Panc1 (cell line): ENCODE results near the gene TTBK1. TPM values are rescaled to one million over a fixed set of nuclear protein-coding genes. Genes with fewer than 3 reads are reported as not detected.

Experiments used
- ATAC-seq: fragments of 200-7000 bp; cut with Tn5 transposase; 2 replicates; pipeline ENCODE4 v1.9.1; 2020; ENCODE audit warnings: mild to moderate bottlenecking, moderate library complexity
- BruUV-seq: library from RNA; stranded (reverse); fragments of 400-500 nt; replicated peaks from 2 replicates; lab custom pipeline; 2021; lab: Mats Ljungman, UMichigan
- CTCF ChIA-PET: fragments of 300-600 bp; sonication (Branson Sonifier 250); formaldehyde crosslinking; loops from one replicate; lab custom pipeline; 2022; ENCODE audit warnings: antibody characterized with exemption; lab: Charles Lee
- POLR2A ChIA-PET: fragments of 300-600 bp; sonication (Branson Sonifier 250); formaldehyde crosslinking; loops from one replicate; lab custom pipeline; 2022; ENCODE audit warnings: antibody characterized with exemption; lab: Charles Lee
- DNase-seq: peaks from one replicate; pipeline ENCODE4 v3.0.0-alpha.2; 2010; ENCODE audit warnings: low read depth, low spot score
- H3K27ac ChIP-seq: 2 replicates; pipeline ENCODE4 v1.5.1; 2011; ENCODE audit warnings: mild to moderate bottlenecking, low read length, inconsistent platforms
- H3K27me3 ChIP-seq: fragments of 200-500 bp; sonication (Bioruptor generic); 2 replicates; pipeline ENCODE4 v1.6.0; 2014; ENCODE audit warnings: low read length, inconsistent platforms; ENCODE audit not compliant: control insufficient read depth, insufficient read depth
- H3K36me3 ChIP-seq: fragments of 200-500 bp; sonication (Bioruptor generic); 2 replicates; pipeline ENCODE4 v1.5.1; 2014; ENCODE audit warnings: inconsistent platforms, mild to moderate bottlenecking, low read length, moderate library complexity; ENCODE audit not compliant: control insufficient read depth, insufficient read depth
- H3K4me1 ChIP-seq: 2 replicates; pipeline ENCODE4 v1.5.1; 2011; ENCODE audit warnings: inconsistent platforms, mild to moderate bottlenecking, low read length, moderate library complexity; ENCODE audit not compliant: control insufficient read depth, insufficient read depth
- H3K4me3 ChIP-seq, 2 experiments: 2 replicates each; pipeline ENCODE4 v1.5.1; 2011 to 2012; ENCODE audit warnings: low read depth in 2 of 2, low read length in 2 of 2, mild to moderate bottlenecking in 2 of 2, inconsistent platforms in 1 of 2, moderate library complexity in 1 of 2
- H3K9me3 ChIP-seq: fragments of 200-500 bp; sonication (Bioruptor generic); 2 replicates; pipeline ENCODE4 v1.5.1; 2014; ENCODE audit warnings: low read depth, mild to moderate bottlenecking, inconsistent platforms, low read length, moderate library complexity; ENCODE audit not compliant: control insufficient read depth, insufficient read depth
- POLR2AphosphoS5 ChIP-seq: IDR thresholded peaks from 2 replicates; pipeline ENCODE4 v1.6.1; 2012; ENCODE audit warnings: mild to moderate bottlenecking, low read depth, low read length, moderate library complexity
- SIN3A ChIP-seq: IDR thresholded peaks from 2 replicates; pipeline ENCODE4 v1.6.1; 2012; ENCODE audit warnings: low read depth, mild to moderate bottlenecking, low read length, moderate library complexity, borderline replicate concordance; ENCODE audit not compliant: insufficient read depth
- TCF7L2 ChIP-seq: IDR thresholded peaks from 2 replicates; pipeline ENCODE4 v1.6.1; 2011; ENCODE audit warnings: mild to moderate bottlenecking, low read depth, low read length, inconsistent platforms
- in situ Hi-C: cut with HindIII; loops from 2 replicates; pipeline ENCODE4 v1.10.0; 2016; ENCODE audit warnings: low sequenced_read_pairs, low pct_unique_long_range_greater_than_20kb
- intact Hi-C: fragments of 100-400 bp; cut with micrococcal nuclease; formaldehyde crosslinking; loops from one replicate; pipeline ENCODE4 v1.10.0; 2022; ENCODE audit not compliant: unreplicated experiment
- total RNA-seq: library from RNA; stranded (reverse); gene quantifications from one replicate; pipeline ENCODE4 v1.2.1, GENCODE V29; 2021; ENCODE audit not compliant: unreplicated experiment
- TF ChIP-seq, protein P1 (sequence below): fragments of 450-650 bp; IDR thresholded peaks from 2 replicates; pipeline ENCODE4 v1.5.1; 2017; ENCODE audit warnings: mild to moderate bottlenecking
- TF ChIP-seq, protein P2 (sequence below), 2 experiments: IDR thresholded peaks; 2 replicates each; pipeline ENCODE4 v1.6.1; 2011 to 2012; ENCODE audit warnings: low read depth in 2 of 2, control low read depth in 1 of 2, low read length in 1 of 2, mild to moderate bottlenecking in 1 of 2, moderate library complexity in 1 of 2; ENCODE audit not compliant: insufficient read depth in 1 of 2

TTBK1 gene
- total RNA-seq, 1 experiment from 2014 or later, result 0.10 TPM

DNA sequence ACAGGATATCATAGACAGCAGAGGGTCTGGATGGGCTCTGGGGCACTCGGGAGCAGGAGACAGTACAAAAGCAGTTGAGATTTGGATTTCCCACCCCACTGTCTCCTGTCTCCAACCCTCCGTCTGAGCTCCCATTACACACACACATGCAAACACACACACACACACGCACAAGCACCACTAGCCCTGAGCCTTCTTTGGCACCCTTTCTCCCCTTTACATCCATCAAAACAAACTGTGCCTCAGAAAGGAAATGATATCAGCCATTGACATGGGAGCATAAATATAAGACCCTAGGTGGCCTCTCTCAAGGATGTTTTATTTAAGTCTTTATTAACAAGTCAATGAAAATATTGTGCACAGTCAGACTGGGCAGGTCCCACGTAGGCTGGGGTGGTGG is 17.5 kb downstream of the TTBK1 start:
- ChIA-PET POLR2A (no interaction called here), CTCF (no interaction called here)
- intact Hi-C loops (no loop called here), in situ Hi-C loops (no loop called here)
- no TSS peak for BruUV-seq
- TF ChIP-seq TCF7L2 (no peak), POLR2AphosphoS5 (no peak), SIN3A (no peak)
- TF ChIP-seq, protein P1, sequence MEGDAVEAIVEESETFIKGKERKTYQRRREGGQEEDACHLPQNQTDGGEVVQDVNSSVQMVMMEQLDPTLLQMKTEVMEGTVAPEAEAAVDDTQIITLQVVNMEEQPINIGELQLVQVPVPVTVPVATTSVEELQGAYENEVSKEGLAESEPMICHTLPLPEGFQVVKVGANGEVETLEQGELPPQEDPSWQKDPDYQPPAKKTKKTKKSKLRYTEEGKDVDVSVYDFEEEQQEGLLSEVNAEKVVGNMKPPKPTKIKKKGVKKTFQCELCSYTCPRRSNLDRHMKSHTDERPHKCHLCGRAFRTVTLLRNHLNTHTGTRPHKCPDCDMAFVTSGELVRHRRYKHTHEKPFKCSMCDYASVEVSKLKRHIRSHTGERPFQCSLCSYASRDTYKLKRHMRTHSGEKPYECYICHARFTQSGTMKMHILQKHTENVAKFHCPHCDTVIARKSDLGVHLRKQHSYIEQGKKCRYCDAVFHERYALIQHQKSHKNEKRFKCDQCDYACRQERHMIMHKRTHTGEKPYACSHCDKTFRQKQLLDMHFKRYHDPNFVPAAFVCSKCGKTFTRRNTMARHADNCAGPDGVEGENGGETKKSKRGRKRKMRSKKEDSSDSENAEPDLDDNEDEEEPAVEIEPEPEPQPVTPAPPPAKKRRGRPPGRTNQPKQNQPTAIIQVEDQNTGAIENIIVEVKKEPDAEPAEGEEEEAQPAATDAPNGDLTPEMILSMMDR, result no peak
- TF ChIP-seq, protein P2, sequence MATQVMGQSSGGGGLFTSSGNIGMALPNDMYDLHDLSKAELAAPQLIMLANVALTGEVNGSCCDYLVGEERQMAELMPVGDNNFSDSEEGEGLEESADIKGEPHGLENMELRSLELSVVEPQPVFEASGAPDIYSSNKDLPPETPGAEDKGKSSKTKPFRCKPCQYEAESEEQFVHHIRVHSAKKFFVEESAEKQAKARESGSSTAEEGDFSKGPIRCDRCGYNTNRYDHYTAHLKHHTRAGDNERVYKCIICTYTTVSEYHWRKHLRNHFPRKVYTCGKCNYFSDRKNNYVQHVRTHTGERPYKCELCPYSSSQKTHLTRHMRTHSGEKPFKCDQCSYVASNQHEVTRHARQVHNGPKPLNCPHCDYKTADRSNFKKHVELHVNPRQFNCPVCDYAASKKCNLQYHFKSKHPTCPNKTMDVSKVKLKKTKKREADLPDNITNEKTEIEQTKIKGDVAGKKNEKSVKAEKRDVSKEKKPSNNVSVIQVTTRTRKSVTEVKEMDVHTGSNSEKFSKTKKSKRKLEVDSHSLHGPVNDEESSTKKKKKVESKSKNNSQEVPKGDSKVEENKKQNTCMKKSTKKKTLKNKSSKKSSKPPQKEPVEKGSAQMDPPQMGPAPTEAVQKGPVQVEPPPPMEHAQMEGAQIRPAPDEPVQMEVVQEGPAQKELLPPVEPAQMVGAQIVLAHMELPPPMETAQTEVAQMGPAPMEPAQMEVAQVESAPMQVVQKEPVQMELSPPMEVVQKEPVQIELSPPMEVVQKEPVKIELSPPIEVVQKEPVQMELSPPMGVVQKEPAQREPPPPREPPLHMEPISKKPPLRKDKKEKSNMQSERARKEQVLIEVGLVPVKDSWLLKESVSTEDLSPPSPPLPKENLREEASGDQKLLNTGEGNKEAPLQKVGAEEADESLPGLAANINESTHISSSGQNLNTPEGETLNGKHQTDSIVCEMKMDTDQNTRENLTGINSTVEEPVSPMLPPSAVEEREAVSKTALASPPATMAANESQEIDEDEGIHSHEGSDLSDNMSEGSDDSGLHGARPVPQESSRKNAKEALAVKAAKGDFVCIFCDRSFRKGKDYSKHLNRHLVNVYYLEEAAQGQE (IDR thresholded peaks at IDR 0.05; ENCODE audit: insufficient read depth in 1 of 2, low read depth in 2 of 2, low read length in 1 of 2), result no peak
- no peaks in the 10 kb centered on the region for H3K27me3 ChIP-seq
- DNase-seq, result no peak
- H3K36me3 ChIP-seq, result no peaks in the 10 kb centered on the region
- ATAC-seq, result no peak
- H3K9me3 ChIP-seq, result no peaks in the 10 kb centered on the region
- H3K4me1 ChIP-seq, result no peaks in the 10 kb centered on the region; the same call in 1 of the 2 replicates
- H3K27ac ChIP-seq, result no peak overlapping the region
- no peak overlapping the region for H3K4me3 ChIP-seq

DNA sequence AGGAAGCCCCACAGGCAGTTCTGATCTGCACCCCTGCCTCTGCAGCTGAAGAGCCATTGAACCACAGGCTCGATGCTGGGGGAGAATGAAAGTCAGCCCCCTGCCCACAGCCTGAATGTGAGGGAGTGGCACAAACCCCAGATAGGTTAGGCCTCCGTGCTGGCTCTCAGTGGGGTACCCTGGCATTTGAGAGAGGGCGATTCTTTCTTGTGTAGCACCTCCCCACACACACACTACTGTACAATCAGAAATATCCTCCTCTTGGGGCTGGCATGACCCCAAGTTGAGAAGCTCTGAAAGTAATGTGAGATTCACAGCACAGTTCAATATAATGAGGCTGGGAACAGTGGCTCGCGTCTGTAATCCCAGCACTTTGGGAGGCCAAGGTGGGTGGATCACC is 17.9 kb downstream of the TTBK1 start:
- no peaks in the 10 kb centered on the region for H3K27me3 ChIP-seq
- no peaks in the 10 kb centered on the region; the same call in 1 of the 2 replicates for H3K4me1 ChIP-seq
- no peaks in the 10 kb centered on the region for H3K9me3 ChIP-seq
- POLR2A ChIA-PET, result no interaction called here
- BruUV-seq, result no TSS peak
- ATAC-seq (no peak), DNase-seq (no peak)
- CTCF ChIA-PET, result interaction anchor here (0.7 kb wide), 1 partner anchor 14 kb away, joined by 10 read pairs; no protein-coding TSS in a partner anchor
- TF ChIP-seq, protein P2 (IDR thresholded peaks at IDR 0.05; ENCODE audit: insufficient read depth in 1 of 2, low read depth in 2 of 2, low read length in 1 of 2), result no peak
- TF ChIP-seq POLR2AphosphoS5 (no peak), SIN3A (no peak), TCF7L2 (no peak)
- TF ChIP-seq, protein P1, result no peak
- H3K4me3 ChIP-seq, result no peak overlapping the region
- H3K27ac ChIP-seq, result no peak overlapping the region
- H3K36me3 ChIP-seq, result no peaks in the 10 kb centered on the region
- in situ Hi-C loops (no loop called here), intact Hi-C loops (no loop called here)
